PC-3 (cell line): ENCODE data around the gene ALDH16A1. TPM values are rescaled to one million over a fixed set of nuclear protein-coding genes. Genes with fewer than 3 reads are reported as not detected.

Source experiments
- ATAC-seq: fragments of 200-7000 bp; cut with Tn5 transposase; 2 replicates; pipeline ENCODE4 v1.9.1; 2020; ENCODE audit warnings: mild to moderate bottlenecking, moderate library complexity
- BruUV-seq: library from RNA; stranded (reverse); fragments of 400-500 nt; replicated peaks from 2 replicates; lab custom pipeline; 2021; lab: Mats Ljungman, UMichigan
- CTCF ChIA-PET: fragments of 300-600 bp; sonication (Branson Sonifier 250); formaldehyde crosslinking; loops from one replicate; lab custom pipeline; 2022; ENCODE audit warnings: antibody characterized with exemption; lab: Charles Lee
- POLR2A ChIA-PET: fragments of 300-600 bp; sonication (Branson Sonifier 250); formaldehyde crosslinking; loops from one replicate; lab custom pipeline; 2022; ENCODE audit warnings: antibody characterized with exemption; ENCODE audit not compliant: unreplicated experiment; lab: Charles Lee
- DNase-seq: peaks from one replicate; pipeline ENCODE4 v3.0.0-alpha.2; 2015
- H2AFZ ChIP-seq: fragments of 300-600 bp; sonication (generic); 2 replicates; pipeline ENCODE4 v1.6.0; 2016; ENCODE audit warnings: antibody characterized with exemption, low read length
- H3F3A ChIP-seq: fragments of 300-600 bp; sonication (generic); one replicate; pipeline ENCODE4 v1.6.0; 2017; ENCODE audit warnings: antibody characterized with exemption, low read length, control low read depth, mild to moderate bottlenecking; ENCODE audit not compliant: unreplicated experiment
- H3K27ac ChIP-seq: fragments of 300-600 bp; sonication (generic); 2 replicates; pipeline ENCODE4 v1.5.1; 2016; ENCODE audit warnings: mild to moderate bottlenecking, low read length
- H3K27me3 ChIP-seq: fragments of 300-600 bp; sonication (generic); 2 replicates; pipeline ENCODE4 v1.6.1; 2016; ENCODE audit warnings: low read length, mixed read lengths
- H3K36me3 ChIP-seq: fragments of 300-600 bp; sonication (generic); 2 replicates; pipeline ENCODE4 v1.6.1; 2016; ENCODE audit warnings: low read depth, mixed run types, low read length, mixed read lengths
- H3K4me1 ChIP-seq: fragments of 300-600 bp; sonication (generic); 2 replicates; pipeline ENCODE4 v1.5.1; 2016; ENCODE audit warnings: low read length; ENCODE audit not compliant: insufficient read depth
- H3K4me2 ChIP-seq: fragments of 300-600 bp; sonication (generic); 2 replicates; pipeline ENCODE4 v1.6.0; 2016; ENCODE audit warnings: low read length
- H3K4me3 ChIP-seq: fragments of 300-600 bp; sonication (generic); 2 replicates; pipeline ENCODE4 v1.5.1; 2016; ENCODE audit warnings: mild to moderate bottlenecking, low read length, mixed read lengths
- H3K79me2 ChIP-seq: fragments of 300-600 bp; sonication (generic); 2 replicates; pipeline ENCODE4 v1.6.1; 2017; ENCODE audit warnings: low read length, mixed read lengths
- H3K9ac ChIP-seq: fragments of 300-600 bp; sonication (generic); 2 replicates; pipeline ENCODE4 v1.6.0; 2016; ENCODE audit warnings: mild to moderate bottlenecking, low read length
- H3K9me2 ChIP-seq: fragments of 300-600 bp; sonication (generic); replicated peaks from 2 replicates; pipeline ENCODE4 v1.6.1; 2016; ENCODE audit warnings: mixed run types, low read length, mixed read lengths
- H3K9me3 ChIP-seq: fragments of 300-600 bp; sonication (generic); 2 replicates; pipeline ENCODE4 v1.6.1; 2016; ENCODE audit warnings: low read length, mixed read lengths
- H4K20me1 ChIP-seq: fragments of 300-600 bp; sonication (generic); 2 replicates; pipeline ENCODE4 v1.6.1; 2016; ENCODE audit warnings: low read length, mixed read lengths
- CTCF ChIP-seq: fragments of 300-600 bp; sonication (generic); conservative IDR thresholded peaks from 2 replicates; pipeline ENCODE4 v1.5.1; 2017; ENCODE audit warnings: antibody characterized with exemption, low read depth, mild to moderate bottlenecking, low read length
- EZH2 ChIP-seq: fragments of 300-600 bp; sonication (generic); IDR thresholded peaks from one replicate; pipeline ENCODE4 v1.6.1; 2017; ENCODE audit warnings: antibody characterized with exemption, mild to moderate bottlenecking, low read length; ENCODE audit not compliant: unreplicated experiment
- EZH2phosphoT487 ChIP-seq: fragments of 300-600 bp; sonication (generic); IDR thresholded peaks from 2 replicates; pipeline ENCODE4 v1.6.1; 2018; ENCODE audit warnings: mild to moderate bottlenecking, antibody characterized with exemption, low read length, borderline replicate concordance
- intact Hi-C: fragments of 100-400 bp; cut with micrococcal nuclease; formaldehyde crosslinking; loops from 2 replicates; pipeline ENCODE4 v1.9.0; 2023
- total RNA-seq: library from RNA; depleted of rRNA; stranded (reverse); fragments of >200 nt; gene quantifications from 2 replicates; pipeline ENCODE4 v1.2.3, GENCODE V29; 2014

The ALDH16A1 gene
- total RNA-seq, 1 experiment from 2014 or later: not detected

- Histone ChIP-seq H4K20me1 (no peaks in the 10 kb centered on the region), H3K27me3 (peaks cover 66% of the 10 kb centered on the region), H2AFZ (no peak overlapping the region), H3K27ac (no peak overlapping the region), H3K79me2 (no peaks in the 10 kb centered on the region), H3F3A (no peaks in the 10 kb centered on the region), H3K9ac (no peak overlapping the region), H3K4me1 (no peaks in the 10 kb centered on the region), H3K9me2 (no peaks in the 10 kb centered on the region), H3K36me3 (no peaks in the 10 kb centered on the region), H3K4me2 (no peak overlapping the region), H3K9me3 (no peaks in the 10 kb centered on the region), H3K4me3 (no peak overlapping the region)
- ATAC-seq (no peak), DNase-seq (no peak)
- CTCF ChIA-PET: no interaction called here
- no TSS peak for BruUV-seq
- intact Hi-C loops: no loop called here
- no peak for TF ChIP-seq CTCF
- no peak for TF ChIP-seq EZH2
- TF ChIP-seq EZH2phosphoT487: no peak
- POLR2A ChIA-PET: no interaction called here
Observed at GRCh38 chr19:49417088-49417487, 35.9 kb upstream of the ALDH16A1 start.

GRCh38 chr19:49418511-49418910, 34.5 kb upstream of the ALDH16A1 start:
- ATAC-seq (no peak), DNase-seq (no peak)
- H3K27ac ChIP-seq: no peak overlapping the region
- peaks cover 81% of the 10 kb centered on the region for H3K27me3 ChIP-seq
- intact Hi-C loops: no loop called here
- H4K20me1 ChIP-seq: no peaks in the 10 kb centered on the region
- H3K36me3 ChIP-seq: no peaks in the 10 kb centered on the region
- H3K79me2 ChIP-seq: no peaks in the 10 kb centered on the region
- TF ChIP-seq EZH2: no peak
- TF ChIP-seq EZH2phosphoT487: no peak
- H3K4me3 ChIP-seq: no peak overlapping the region
- BruUV-seq: no TSS peak
- H3K9me3 ChIP-seq: no peaks in the 10 kb centered on the region
- CTCF ChIA-PET: no interaction called here
- POLR2A ChIA-PET: no interaction called here
- no peaks in the 10 kb centered on the region for H3K4me1 ChIP-seq
- H3K9ac ChIP-seq: no peak overlapping the region
- H3K9me2 ChIP-seq: no peaks in the 10 kb centered on the region
- H3K4me2 ChIP-seq: no peak overlapping the region
- H2AFZ ChIP-seq: no peak overlapping the region
- H3F3A ChIP-seq: no peaks in the 10 kb centered on the region

- no peaks in the 10 kb centered on the region for H3K36me3 ChIP-seq
- no peaks in the 10 kb centered on the region for H3K4me1 ChIP-seq
- no peak overlapping the region for H3K4me3 ChIP-seq
- no peaks in the 10 kb centered on the region for H4K20me1 ChIP-seq
- no peak for DNase-seq
- peaks cover 87% of the 10 kb centered on the region for H3K27me3 ChIP-seq
- CTCF ChIA-PET: no interaction called here
- POLR2A ChIA-PET: no interaction called here
- no peak overlapping the region for H3K4me2 ChIP-seq
- H3K79me2 ChIP-seq: no peaks in the 10 kb centered on the region
- intact Hi-C loops: no loop called here
- H2AFZ ChIP-seq: no peak overlapping the region
- H3K9me2 ChIP-seq: no peaks in the 10 kb centered on the region
- no peaks in the 10 kb centered on the region for H3K9me3 ChIP-seq
- BruUV-seq: no TSS peak
- no peak overlapping the region for H3K9ac ChIP-seq
- no peaks in the 10 kb centered on the region for H3F3A ChIP-seq
- no peak overlapping the region for H3K27ac ChIP-seq
- TF ChIP-seq CTCF (no peak), EZH2 (no peak), EZH2phosphoT487 (no peak)
- no peak for ATAC-seq
Observed at GRCh38 chr19:49419173-49419572, 33.9 kb upstream of the ALDH16A1 start.
